Kidney glomerular epithelial cell (primary cell): ENCODE results near the gene ARHGDIG.
"Not testable (repeated sequence)": the region's sequence is repeated elsewhere in the genome, so short reads cannot be mapped to it uniquely, and the experiment has no call there.

Experiments used
- DNase-seq: peaks from one replicate; lab custom pipeline; 2025; lab: John Stamatoyannopoulos, UW

ARHGDIG gene

GRCh38 chr16:280552-280951 is at the start of gene ARHGDIG:
ARHGDIG (plus strand) TSS chr16:280591; CDS start chr16:280681, 90 bp downstream.
- no peak for DNase-seq

- no peak for DNase-seq
Observed at GRCh38 chr16:230949-231348, 49.4 kb upstream of the ARHGDIG start.

GRCh38 chr16:234468-235305 is 45.7 kb upstream of the ARHGDIG start, which contains the start of gene FAM234A:
FAM234A (plus strand) TSS chr16:234821; CDS start chr16:254414, 19,593 bp downstream.
- peak; percentile 63 for DNase-seq

GRCh38 chr16:239948-240277 is 40.5 kb upstream of the ARHGDIG start:
- DNase-seq, result no peak

- no peak for DNase-seq
Observed at GRCh38 chr16:240559-240958, 39.8 kb upstream of the ARHGDIG start.

GRCh38 chr16:242281-242680 is 38.1 kb upstream of the ARHGDIG start:
- DNase-seq, result no peak

GRCh38 chr16:243348-243747 is 37.0 kb upstream of the ARHGDIG start:
- no peak for DNase-seq

- no peak for DNase-seq
Observed at GRCh38 chr16:245105-245504, 35.3 kb upstream of the ARHGDIG start.

GRCh38 chr16:247027-247426 is 33.4 kb upstream of the ARHGDIG start:
- no peak for DNase-seq

GRCh38 chr16:249431-249830 is 31.0 kb upstream of the ARHGDIG start:
- no peak for DNase-seq

GRCh38 chr16:252366-253337 is 27.7 kb upstream of the ARHGDIG start:
- DNase-seq, result no peak

- DNase-seq, result no peak
Observed at GRCh38 chr16:253833-254232, 26.6 kb upstream of the ARHGDIG start.

GRCh38 chr16:254461-254860 is 25.9 kb upstream of the ARHGDIG start:
- DNase-seq, result no peak

GRCh38 chr16:255183-255582 is 25.2 kb upstream of the ARHGDIG start:
- no peak for DNase-seq

GRCh38 chr16:258091-258490 is 22.3 kb upstream of the ARHGDIG start:
- not testable (repeated sequence) for DNase-seq

- DNase-seq, result no peak
Observed at GRCh38 chr16:259226-259625, 21.2 kb upstream of the ARHGDIG start.

GRCh38 chr16:259814-260253 is 20.6 kb upstream of the ARHGDIG start:
- DNase-seq, result no peak

- DNase-seq, result no peak
Observed at GRCh38 chr16:260326-260725, 20.1 kb upstream of the ARHGDIG start.

- DNase-seq, result no peak
Observed at GRCh38 chr16:261031-261691, 19.2 kb upstream of the ARHGDIG start.

- no peak for DNase-seq
Observed at GRCh38 chr16:262121-262745, 18.2 kb upstream of the ARHGDIG start.

- no peak for DNase-seq
Observed at GRCh38 chr16:263182-263774, 17.1 kb upstream of the ARHGDIG start.
